ENCODE data around the gene USP54.

The USP54 gene

GRCh38 chr10:73469579-73469978, 121.6 kb downstream of the USP54 start:
- no peak for DNase-seq (ENCODE audit: low spot score)

- no peak for DNase-seq (ENCODE audit: low spot score)
Measured at GRCh38 chr10:73467206-73467605, 123.9 kb downstream of the USP54 start.

GRCh38 chr10:73465978-73466726, 125.0 kb downstream of the USP54 start:
- no peak for DNase-seq (ENCODE audit: low spot score)

GRCh38 chr10:73460897-73461296, 130.2 kb downstream of the USP54 start:
- DNase-seq (ENCODE audit: low spot score): no peak

- DNase-seq (ENCODE audit: low spot score): no peak
Measured at GRCh38 chr10:73459683-73460314, 131.3 kb downstream of the USP54 start.

- no peak for DNase-seq (ENCODE audit: low spot score)
Measured at GRCh38 chr10:73456187-73456890, 134.8 kb downstream of the USP54 start.

- no peak for DNase-seq (ENCODE audit: low spot score)
Measured at GRCh38 chr10:73449113-73449512, 142.0 kb downstream of the USP54 start.

GRCh38 chr10:73448384-73448783, 142.8 kb downstream of the USP54 start:
- no peak for DNase-seq (ENCODE audit: low spot score)

Data from kidney tubule cell (primary cell).